ENCODE results near the gene VIT. TPM values are rescaled to one million over a fixed set of nuclear protein-coding genes. Genes with fewer than 3 reads are reported as not detected.

The VIT gene
- total and polyA plus RNA-seq, 2 experiments from 2014 or later: not detected

- Histone ChIP-seq H3K27ac (ENCODE audit: low read depth) (no peak overlapping the region), H2AFZ (no peak overlapping the region), H3K9me2 (ENCODE audit: insufficient read depth) (peaks cover 5% of the 10 kb centered on the region; the same call in 1 of the 2 replicates), H3K4me1 (ENCODE audit: insufficient read depth) (no peaks in the 10 kb centered on the region; the same call in 1 of the 2 replicates), H4K20me1 (replicated peaks; ENCODE audit: insufficient read depth) (no peaks in the 10 kb centered on the region), H3K27me3 (ENCODE audit: insufficient read depth) (no peaks in the 10 kb centered on the region), H3F3A (replicated peaks; ENCODE audit: low read depth) (no peaks in the 10 kb centered on the region), H3K4me2 (no peak overlapping the region), H3K79me2 (replicated peaks; ENCODE audit: insufficient read depth) (no peaks in the 10 kb centered on the region), H3K4me3 (no peak overlapping the region), H3K36me3 (ENCODE audit: insufficient read depth) (no peaks in the 10 kb centered on the region)
- Mint-ChIP-seq H3K4me3 (no peak overlapping the region), H3K36me3 (ENCODE audit: low read depth) (peaks cover 4% of the 10 kb centered on the region; the same call in 2 of the 3 replicates), H3K4me1 (no peaks in the 10 kb centered on the region), H3K9me3 (peaks cover 5% of the 10 kb centered on the region), H3K27me3 (ENCODE audit: insufficient read depth, low read depth, poor library complexity) (no peaks in the 10 kb centered on the region), H3K27ac (no peak overlapping the region)
- ATAC-seq: no peak
- no peak for DNase-seq (ENCODE audit: low spot score)
- no peak for TF ChIP-seq NANOG (IDR thresholded peaks at IDR 0.05; ENCODE audit: borderline replicate concordance)
- TF ChIP-seq REST (IDR thresholded peaks at IDR 0.05; ENCODE audit: unreplicated experiment): no peak
- no peak for TF ChIP-seq ZNF114 (CRISPR knock-in tag; IDR thresholded peaks at IDR 0.05)
- no peak for TF ChIP-seq CTCF (conservative IDR thresholded peaks at IDR 0.05; ENCODE audit: low read depth in 2 of 2)
- no peak for TF ChIP-seq EZH2 (IDR thresholded peaks at IDR 0.05; ENCODE audit: low read depth, unreplicated experiment)
- TF ChIP-seq ZNF462 (CRISPR knock-in tag; IDR thresholded peaks at IDR 0.05): no peak
- no peak for TF ChIP-seq CREB1 (CRISPR knock-in tag; IDR thresholded peaks at IDR 0.05; ENCODE audit: low read depth)
- TF ChIP-seq EZH2phosphoT487 (IDR thresholded peaks at IDR 0.05; ENCODE audit: unreplicated experiment): no peak
- TF ChIP-seq POLR2AphosphoS5 (IDR thresholded peaks at IDR 0.05; ENCODE audit: low read depth): no peak
- TF ChIP-seq ETS1 (IDR thresholded peaks at IDR 0.05): no peak
- no peak for TF ChIP-seq ZNF331 (CRISPR knock-in tag; IDR thresholded peaks at IDR 0.05; ENCODE audit: low read depth)
- no peak for TF ChIP-seq JUNB (IDR thresholded peaks at IDR 0.05; ENCODE audit: unreplicated experiment)
- TF ChIP-seq STAT1 (IDR thresholded peaks at IDR 0.05; ENCODE audit: unreplicated experiment): no peak
These were observed 72.6 kb downstream of the VIT start for GRCh38 chr2:36769106-36769505.

Measured in GM23338 (cell line).